Karpas-422 (cell line): ENCODE data around the gene TRNAU1AP. TPM values are rescaled to one million over a fixed set of nuclear protein-coding genes. Genes with fewer than 3 reads are reported as not detected.
"Not testable (repeated sequence)": the region's sequence is repeated elsewhere in the genome, so short reads cannot be mapped to it uniquely, and the experiment has no call there.

Experiments
- DNase-seq: peaks from one replicate; pipeline ENCODE4 v3.0.0-alpha.2; 2015
- H2AFZ ChIP-seq: fragments of 200-600 bp; sonication (generic); 2 replicates; pipeline ENCODE4 v1.6.1; 2014; ENCODE audit warnings: antibody characterized with exemption, low read length, mixed read lengths
- H3K27ac ChIP-seq: fragments of 200-600 bp; sonication (generic); 2 replicates; pipeline ENCODE4 v1.5.1; 2014; ENCODE audit warnings: mild to moderate bottlenecking, low read length, moderate library complexity
- H3K27me3 ChIP-seq: fragments of 200-600 bp; sonication (generic); 2 replicates; pipeline ENCODE4 v1.6.1; 2014; ENCODE audit warnings: low read length, mixed read lengths
- H3K36me3 ChIP-seq: fragments of 200-600 bp; sonication (generic); 2 replicates; pipeline ENCODE4 v1.6.1; 2014; ENCODE audit warnings: low read length, mixed read lengths; ENCODE audit not compliant: insufficient read depth
- H3K4me1 ChIP-seq: fragments of 200-600 bp; sonication (generic); 2 replicates; pipeline ENCODE4 v1.6.1; 2014; ENCODE audit warnings: mild to moderate bottlenecking, low read length, mixed read lengths
- H3K4me2 ChIP-seq: fragments of 200-600 bp; sonication (generic); 2 replicates; pipeline ENCODE4 v1.6.1; 2014; ENCODE audit warnings: low read length, low read depth, mild to moderate bottlenecking; ENCODE audit not compliant: poor library complexity, severe bottlenecking
- H3K4me3 ChIP-seq: fragments of 200-600 bp; sonication (generic); 2 replicates; pipeline ENCODE4 v1.5.1; 2014; ENCODE audit warnings: mild to moderate bottlenecking, antibody characterized with exemption, low read length, mixed read lengths
- H3K79me2 ChIP-seq: fragments of 200-600 bp; sonication (generic); 2 replicates; pipeline ENCODE4 v1.6.1; 2014; ENCODE audit warnings: mild to moderate bottlenecking, low read length, mixed read lengths
- H3K9ac ChIP-seq: fragments of 200-600 bp; sonication (generic); 2 replicates; pipeline ENCODE4 v1.6.0; 2014; ENCODE audit warnings: low read length
- H3K9me2 ChIP-seq: fragments of 200-600 bp; sonication (generic), shearing (Covaris generic); replicated peaks from 2 replicates; pipeline ENCODE4 v1.6.0; 2014; ENCODE audit warnings: mild to moderate bottlenecking, low read length, moderate library complexity; ENCODE audit not compliant: insufficient read depth
- H3K9me3 ChIP-seq: fragments of 300-700, 200-600 bp; sonication (generic); 2 replicates; pipeline ENCODE4 v1.6.1; 2014; ENCODE audit warnings: low read length, mixed read lengths
- H4K20me1 ChIP-seq: fragments of 200-600 bp; sonication (generic); 2 replicates; pipeline ENCODE4 v1.6.1; 2014; ENCODE audit warnings: mild to moderate bottlenecking, antibody characterized with exemption, low read length, low read depth; ENCODE audit not compliant: insufficient read depth
- total RNA-seq: library from RNA; depleted of rRNA; stranded (reverse); fragments of >200 nt; shearing (Covaris generic); gene quantifications from 2 replicates; pipeline ENCODE4 v1.2.3, GENCODE V29; 2014; ENCODE audit warnings: low replicate concordance

Gene TRNAU1AP
- total RNA-seq, 1 experiment from 2014 or later = 28.6 TPM

GRCh38 chr1:28581531-28582247 is 28.8 kb downstream of the TRNAU1AP start:
- DNase-seq = peak; percentile 98
- no peaks in the 10 kb centered on the region for H3K9me2 ChIP-seq
- peak overlapping the region; percentile 90; the same call in 1 of the 2 replicates for H2AFZ ChIP-seq
- H3K9ac ChIP-seq = peak overlapping the region; percentile 96
- H3K27me3 ChIP-seq = no peaks in the 10 kb centered on the region
- H4K20me1 ChIP-seq = peaks cover 12% of the 10 kb centered on the region
- peaks cover 22% of the 10 kb centered on the region for H3K79me2 ChIP-seq
- peak overlapping the region; percentile 97 for H3K4me3 ChIP-seq
- H3K4me2 ChIP-seq = peak overlapping the region; percentile 95
- no peaks in the 10 kb centered on the region for H3K9me3 ChIP-seq
- peaks cover 32% of the 10 kb centered on the region for H3K36me3 ChIP-seq
- peaks cover 41% of the 10 kb centered on the region for H3K4me1 ChIP-seq
- peak overlapping the region; percentile 84 for H3K27ac ChIP-seq

DNA sequence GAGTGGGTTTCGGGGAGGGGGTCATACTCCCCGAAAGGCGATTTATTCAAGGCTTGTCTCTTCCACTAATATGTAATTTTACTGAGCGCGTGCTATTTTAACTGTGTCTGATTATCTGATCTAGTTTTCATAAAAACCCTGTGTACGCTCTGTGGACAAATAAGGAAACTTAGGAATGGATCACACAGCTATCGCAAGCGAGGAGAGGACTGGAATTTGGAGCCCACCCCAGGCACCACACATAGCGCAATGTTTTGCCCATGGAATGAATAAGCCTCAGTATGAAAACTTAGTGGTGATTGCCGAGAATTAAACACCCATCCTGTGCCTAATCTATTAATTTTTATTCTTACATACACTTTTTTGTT is 29.3 kb downstream of the TRNAU1AP start:
- Histone ChIP-seq H2AFZ (peak overlapping the region; percentile 90; the same call in 1 of the 2 replicates), H4K20me1 (peaks cover 12% of the 10 kb centered on the region), H3K9me3 (no peaks in the 10 kb centered on the region), H3K9me2 (no peaks in the 10 kb centered on the region), H3K4me1 (peaks cover 41% of the 10 kb centered on the region), H3K9ac (peak overlapping the region; percentile 96), H3K4me2 (peak overlapping the region; percentile 95), H3K27me3 (no peaks in the 10 kb centered on the region), H3K79me2 (peaks cover 22% of the 10 kb centered on the region), H3K27ac (peak overlapping the region; percentile 56), H3K36me3 (peaks cover 32% of the 10 kb centered on the region), H3K4me3 (peak overlapping the region; percentile 97)
- no peak for DNase-seq

- not testable (repeated sequence) for H3K4me2 ChIP-seq, H3K4me3 ChIP-seq, H2AFZ ChIP-seq, H3K36me3 ChIP-seq, H3K9ac ChIP-seq, H3K4me1 ChIP-seq, H3K27me3 ChIP-seq, H3K9me3 ChIP-seq, H3K79me2 ChIP-seq, H3K9me2 ChIP-seq, H4K20me1 ChIP-seq, H3K27ac ChIP-seq, DNase-seq
Observed at GRCh38 chr1:28586585-28587391, 33.9 kb downstream of the TRNAU1AP start.

DNA sequence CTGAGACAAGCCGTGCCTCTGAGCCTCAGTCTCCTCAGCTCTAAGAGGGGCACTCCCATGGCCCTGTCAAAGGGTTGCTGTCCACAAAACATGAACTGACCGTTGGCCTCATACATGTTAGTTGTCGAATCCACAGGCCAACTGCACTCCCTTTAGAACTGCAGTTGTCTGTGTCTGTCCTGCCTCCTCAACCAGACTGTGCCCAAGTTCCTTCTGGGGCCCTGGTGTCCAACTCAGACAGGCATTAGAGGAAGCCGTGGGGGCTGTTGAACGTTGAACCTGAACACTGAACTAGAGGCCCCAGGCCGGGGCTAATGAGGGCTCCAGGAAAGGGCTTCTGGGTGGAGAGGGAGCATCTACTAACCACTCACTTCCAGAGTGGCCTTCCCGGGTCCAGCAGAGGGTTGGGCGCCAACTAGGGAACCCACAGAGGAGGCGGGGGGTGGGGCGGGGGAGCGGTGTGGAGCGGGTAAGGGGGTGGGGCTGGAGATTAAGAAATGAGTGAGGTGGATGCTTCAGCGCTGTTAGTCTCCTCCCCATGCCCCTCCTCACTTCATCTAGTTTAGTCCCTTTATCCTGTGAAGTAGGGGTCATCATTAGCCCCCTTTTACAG is 38.9 kb downstream of the TRNAU1AP start, which contains the start of gene RAB42:
RAB42 (plus strand) TSS at position 558 of the 613 bp plus-strand sequence. CDS start 247 bp downstream, outside the sequence.
- no peak within 1 kb of the TSS for H3K27ac ChIP-seq
- peak; percentile 50 for DNase-seq
- peak within 1 kb of the TSS; percentile 48; the same call in 1 of the 2 replicates for H2AFZ ChIP-seq
- H3K9ac ChIP-seq = peak within 1 kb of the TSS; percentile 47
- H4K20me1 ChIP-seq = no peaks in the 10 kb centered on the region
- H3K4me1 ChIP-seq = peaks cover 7% of the 10 kb centered on the region
- H3K79me2 ChIP-seq = no peaks in the 10 kb centered on the region
- no peaks in the 10 kb centered on the region for H3K9me3 ChIP-seq
- H3K4me2 ChIP-seq = peak within 1 kb of the TSS; percentile 64
- peak within 1 kb of the TSS; percentile 56; the same call in 1 of the 2 replicates for H3K4me3 ChIP-seq
- no peaks in the 10 kb centered on the region for H3K36me3 ChIP-seq
- no peaks in the 10 kb centered on the region for H3K9me2 ChIP-seq
- no peaks in the 10 kb centered on the region for H3K27me3 ChIP-seq

DNA sequence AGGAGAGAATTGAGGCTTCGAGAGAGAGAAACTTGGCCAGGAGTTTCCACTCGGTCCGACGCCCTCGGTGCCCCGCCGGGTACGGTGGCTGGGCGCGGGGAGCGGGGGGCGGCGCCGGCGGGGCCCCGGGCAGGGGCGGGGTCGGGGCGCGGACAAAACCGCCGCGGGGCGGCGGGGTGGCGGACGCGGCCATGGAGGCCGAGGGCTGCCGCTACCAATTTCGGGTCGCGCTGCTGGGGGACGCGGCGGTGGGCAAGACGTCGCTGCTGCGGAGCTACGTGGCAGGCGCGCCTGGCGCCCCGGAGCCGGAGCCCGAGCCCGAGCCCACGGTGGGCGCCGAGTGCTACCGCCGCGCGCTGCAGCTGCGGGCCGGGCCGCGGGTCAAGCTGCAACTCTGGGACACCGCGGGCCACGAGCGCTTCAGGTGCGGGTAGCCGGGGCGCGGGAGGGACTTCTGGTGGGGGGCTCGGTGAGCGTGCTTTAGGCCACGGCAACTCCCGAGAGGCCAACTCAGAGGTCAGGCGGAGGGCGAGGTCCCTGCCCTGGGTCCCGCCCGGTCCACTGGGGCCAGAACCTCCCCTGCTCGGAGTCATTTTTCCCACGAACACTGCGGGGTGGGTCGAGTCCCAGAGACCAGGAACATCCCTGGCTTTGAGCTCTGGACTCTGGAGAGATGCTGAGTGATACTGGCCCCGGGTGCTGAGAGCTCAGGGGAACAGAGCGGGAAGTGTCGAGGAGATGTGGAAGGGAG is 39.6 kb downstream of the TRNAU1AP start:
- Histone ChIP-seq H3K27me3 (no peaks in the 10 kb centered on the region), H2AFZ (peak overlapping the region; percentile 48; the same call in 1 of the 2 replicates)

GRCh38 chr1:28593988-28594356 is 41.1 kb downstream of the TRNAU1AP start:
- not testable (repeated sequence) for H3K9me2 ChIP-seq, H3K9ac ChIP-seq, H3K4me2 ChIP-seq, H3K36me3 ChIP-seq, DNase-seq, H2AFZ ChIP-seq, H3K4me3 ChIP-seq, H3K27me3 ChIP-seq, H4K20me1 ChIP-seq, H3K9me3 ChIP-seq, H3K4me1 ChIP-seq, H3K79me2 ChIP-seq, H3K27ac ChIP-seq

More for the DNA sequence above, 39.6 kb downstream of the TRNAU1AP start:
- Histone ChIP-seq H3K9me3 (no peaks in the 10 kb centered on the region), H3K4me3 (peak overlapping the region; percentile 56; the same call in 1 of the 2 replicates), H3K36me3 (no peaks in the 10 kb centered on the region), H3K9ac (peak overlapping the region; percentile 47), H3K27ac (no peak overlapping the region), H3K79me2 (no peaks in the 10 kb centered on the region), H3K9me2 (no peaks in the 10 kb centered on the region), H3K4me2 (peak overlapping the region; percentile 64), H3K4me1 (peaks cover 7% of the 10 kb centered on the region), H4K20me1 (no peaks in the 10 kb centered on the region)
- no peak for DNase-seq

GRCh38 chr1:28594686-28595411 is 42.0 kb downstream of the TRNAU1AP start:
- not testable (repeated sequence) for H3K27ac ChIP-seq, H4K20me1 ChIP-seq, DNase-seq, H3K36me3 ChIP-seq, H3K9ac ChIP-seq, H3K27me3 ChIP-seq, H3K79me2 ChIP-seq, H2AFZ ChIP-seq, H3K4me2 ChIP-seq, H3K9me3 ChIP-seq, H3K9me2 ChIP-seq, H3K4me1 ChIP-seq, H3K4me3 ChIP-seq
